DMS53 treated with DMSO at 0.1 percent for 48 hours (cell line): ENCODE data around the gene KLC4.
"Not testable (repeated sequence)": the region's sequence is repeated elsewhere in the genome, so short reads cannot be mapped to it uniquely, and the experiment has no call there.

Source experiments
- DNase-seq: peaks from one replicate; lab custom pipeline; 2025; ENCODE audit not compliant: unreplicated experiment; lab: John Stamatoyannopoulos, UW

The KLC4 gene

GRCh38 chr6:43035495-43036194 lies 23.8 kb upstream of the KLC4 start:
- DNase-seq = no peak

- no peak for DNase-seq
Measured at GRCh38 chr6:43036712-43037111, 22.7 kb upstream of the KLC4 start.

- no peak for DNase-seq
Measured at GRCh38 chr6:43037197-43037596, 22.2 kb upstream of the KLC4 start.

- DNase-seq = no peak
Measured at GRCh38 chr6:43037706-43038105, 21.7 kb upstream of the KLC4 start.

- no peak for DNase-seq
Measured at GRCh38 chr6:43038727-43039126, 20.7 kb upstream of the KLC4 start.

GRCh38 chr6:43040542-43041257 lies 18.7 kb upstream of the KLC4 start:
- DNase-seq = no peak

GRCh38 chr6:43041475-43041874 lies 18.0 kb upstream of the KLC4 start:
- DNase-seq = not testable (repeated sequence)

GRCh38 chr6:43043310-43043709 lies 16.1 kb upstream of the KLC4 start:
- no peak for DNase-seq

GRCh38 chr6:43045371-43045930 lies 14.0 kb upstream of the KLC4 start:
- no peak for DNase-seq

- DNase-seq = no peak
Measured at GRCh38 chr6:43047998-43048397, 11.4 kb upstream of the KLC4 start.

GRCh38 chr6:43050981-43051380 lies 8.4 kb upstream of the KLC4 start:
- DNase-seq = no peak

GRCh38 chr6:43052225-43052841 lies 7.1 kb upstream of the KLC4 start:
- DNase-seq = no peak

- no peak for DNase-seq
Measured at GRCh38 chr6:43052842-43053544, 6.4 kb upstream of the KLC4 start.

GRCh38 chr6:43053545-43054205 lies 5.8 kb upstream of the KLC4 start, which contains the start of gene CUL7:
CUL7 (minus strand) TSS chr6:43053851; CDS start chr6:43052788, 1,063 bp downstream.
- DNase-seq = peak; percentile 97

- DNase-seq = no peak
Measured at GRCh38 chr6:43054206-43054943, 5.1 kb upstream of the KLC4 start.

GRCh38 chr6:43055966-43056365 lies 3.5 kb upstream of the KLC4 start:
- no peak for DNase-seq

GRCh38 chr6:43058531-43058930 lies 900 bp upstream of the KLC4 start:
- no peak for DNase-seq

- DNase-seq = peak; percentile 60
Measured at GRCh38 chr6:43060034-43060754, 763 bp downstream of the KLC4 start.
